Trophoblast cell (in vitro differentiated cells and primary cell): ENCODE measurements around the gene USP6NL.

Experiments
- DNase-seq, 2 donors: peaks; one replicate each; pipeline ENCODE4 v3.0.0-alpha.2; 2016
- H2AFZ ChIP-seq: 2 replicates; pipeline ENCODE4 v1.6.1; 2013; ENCODE audit warnings: low read length, moderate library complexity, mild to moderate bottlenecking; ENCODE audit not compliant: insufficient read depth, poor library complexity
- H2AK5ac ChIP-seq: 2 replicates; pipeline ENCODE4 v1.6.1; 2013; ENCODE audit warnings: mild to moderate bottlenecking, low read length
- H2BK120ac ChIP-seq: 2 replicates; pipeline ENCODE4 v1.6.1; 2013; ENCODE audit warnings: low read length, mild to moderate bottlenecking, moderate library complexity; ENCODE audit not compliant: insufficient read depth, poor library complexity
- H2BK12ac ChIP-seq: 2 replicates; pipeline ENCODE4 v1.6.1; 2013; ENCODE audit warnings: mild to moderate bottlenecking, low read length, moderate library complexity
- H2BK5ac ChIP-seq: 2 replicates; pipeline ENCODE4 v1.6.1; 2013; ENCODE audit warnings: low read length, low read depth, moderate library complexity, mild to moderate bottlenecking; ENCODE audit not compliant: poor library complexity
- H3K14ac ChIP-seq: 2 replicates; pipeline ENCODE4 v1.6.1; 2013; ENCODE audit warnings: mild to moderate bottlenecking, low read length
- H3K18ac ChIP-seq: 2 replicates; pipeline ENCODE4 v1.6.1; 2013; ENCODE audit warnings: mild to moderate bottlenecking, low read length
- H3K23ac ChIP-seq: 2 replicates; pipeline ENCODE4 v1.6.1; 2013; ENCODE audit warnings: low read length
- H3K27ac ChIP-seq: 2 replicates; pipeline ENCODE4 v1.5.1; 2013; ENCODE audit warnings: low read depth, mild to moderate bottlenecking, inconsistent platforms, low read length, moderate library complexity
- H3K27me3 ChIP-seq: 2 replicates; pipeline ENCODE4 v1.6.1; 2013; ENCODE audit warnings: inconsistent platforms, mild to moderate bottlenecking, low read length, moderate library complexity; ENCODE audit not compliant: insufficient read depth
- H3K36me3 ChIP-seq, 2 experiments: 1 replicate in 1 of 2; 2 replicates in 1 of 2; pipeline ENCODE4 v1.6.1; 2013; ENCODE audit warnings: low read length in 2 of 2, mild to moderate bottlenecking in 2 of 2, moderate library complexity in 1 of 2; ENCODE audit not compliant: insufficient read depth in 2 of 2, control insufficient read depth in 1 of 2
- H3K4ac ChIP-seq: 2 replicates; pipeline ENCODE4 v1.6.1; 2013; ENCODE audit warnings: low read depth, mild to moderate bottlenecking, low read length, moderate library complexity
- H3K4me1 ChIP-seq, 2 experiments: 1 replicate in 1 of 2; 2 replicates in 1 of 2; pipeline ENCODE4 v1.6.1; 2013; ENCODE audit warnings: low read length in 2 of 2, mild to moderate bottlenecking in 2 of 2, moderate library complexity in 1 of 2; ENCODE audit not compliant: insufficient read depth in 2 of 2, control insufficient read depth in 1 of 2
- H3K4me2 ChIP-seq: 2 replicates; pipeline ENCODE4 v1.6.1; 2013; ENCODE audit warnings: inconsistent platforms, mild to moderate bottlenecking, low read length, moderate library complexity
- H3K4me3 ChIP-seq: 2 replicates; pipeline ENCODE4 v1.5.1; 2013; ENCODE audit warnings: mild to moderate bottlenecking, low read depth, low read length, inconsistent platforms
- H3K79me1 ChIP-seq: one replicate; pipeline ENCODE4 v1.6.1; 2013; ENCODE audit warnings: low read length
- H3K79me2 ChIP-seq: 2 replicates; pipeline ENCODE4 v1.6.1; 2013; ENCODE audit warnings: low read length, mild to moderate bottlenecking; ENCODE audit not compliant: control insufficient read depth, insufficient read depth, poor library complexity
- H3K9ac ChIP-seq: 2 replicates; pipeline ENCODE4 v1.6.1; 2013; ENCODE audit warnings: mild to moderate bottlenecking, low read length
- H3K9me3 ChIP-seq: 2 replicates; pipeline ENCODE4 v1.6.1; 2013; ENCODE audit warnings: low read depth, mild to moderate bottlenecking, control low read depth, inconsistent platforms, low read length; ENCODE audit not compliant: insufficient read depth
- H4K12ac ChIP-seq: 2 replicates; pipeline ENCODE4 v1.6.1; 2013; ENCODE audit warnings: low read depth, mild to moderate bottlenecking, low read length, moderate library complexity
- H4K8ac ChIP-seq: 2 replicates; pipeline ENCODE4 v1.6.1; 2013; ENCODE audit warnings: low read depth, mild to moderate bottlenecking, low read length, moderate library complexity
- H4K91ac ChIP-seq: one replicate; pipeline ENCODE4 v1.6.1; 2013; ENCODE audit warnings: low read depth, mild to moderate bottlenecking, low read length, moderate library complexity
- WGBS: extraction: QIAGEN DNeasy Blood & Tissue Kit; methylation state at CpG from one replicate; pipeline ENCODE4 v1.1.7; 2013; ENCODE audit warnings: missing lambda C conversion rate; ENCODE audit not compliant: insufficient read length, insufficient coverage; ENCODE audit errors: extremely low coverage; 5-methylcytosine and 5-hydroxymethylcytosine counted together

The USP6NL gene

GRCh38 chr10:11510281-11510680 is 101.2 kb downstream of the USP6NL start:
- H3K36me3 ChIP-seq = peaks cover 1 to 2% of the 10 kb centered on the region in 2 experiments
- no peak for DNase-seq
- no peak overlapping the region for H4K12ac ChIP-seq
- H2BK12ac ChIP-seq = no peak overlapping the region
- no peak overlapping the region for H3K27ac ChIP-seq
- H2BK120ac ChIP-seq = no peak overlapping the region
- H4K8ac ChIP-seq = no peak overlapping the region
- no peak overlapping the region for H2BK5ac ChIP-seq
- no peak overlapping the region for H3K14ac ChIP-seq
- H3K79me1 ChIP-seq = no peaks in the 10 kb centered on the region
- no peak overlapping the region for H3K18ac ChIP-seq
- no CpG with 5 or more reads among the region's 5 CpGs for WGBS
- no peaks in the 10 kb centered on the region for H3K27me3 ChIP-seq
- H3K4me2 ChIP-seq = no peak overlapping the region
- no peak overlapping the region for H3K9ac ChIP-seq
- H2AFZ ChIP-seq = no peak overlapping the region
- no peak overlapping the region for H3K23ac ChIP-seq
- H3K4me1 ChIP-seq = peaks cover 0 to 2% of the 10 kb centered on the region in 2 experiments
- H3K9me3 ChIP-seq = no peaks in the 10 kb centered on the region
- H4K91ac ChIP-seq = no peak overlapping the region
- no peak overlapping the region for H3K4ac ChIP-seq
- H2AK5ac ChIP-seq = no peak overlapping the region
- no peak overlapping the region for H3K4me3 ChIP-seq
- no peaks in the 10 kb centered on the region for H3K79me2 ChIP-seq

DNA sequence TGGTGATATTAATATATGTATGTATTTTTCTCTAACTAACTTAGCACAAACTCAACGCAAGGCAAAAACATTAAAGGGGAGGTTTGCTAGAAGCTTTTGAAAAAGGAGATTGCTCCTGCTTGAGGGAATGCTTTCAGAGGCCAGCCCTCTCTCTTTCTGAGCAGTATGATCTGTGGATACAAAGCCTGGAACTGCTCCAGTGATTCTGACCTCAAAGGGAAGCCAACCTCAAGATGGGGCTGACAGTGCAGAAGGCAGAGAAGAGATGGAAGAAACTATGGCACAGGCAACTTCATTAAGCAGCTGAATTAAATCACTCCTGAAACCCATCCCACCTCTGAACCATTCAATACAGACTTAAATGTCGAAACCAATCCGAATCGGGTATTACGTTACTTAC is 102.4 kb downstream of the USP6NL start:
- DNase-seq = no peak

GRCh38 chr10:11506247-11506789 is 105.1 kb downstream of the USP6NL start:
- no peak overlapping the region for H2BK12ac ChIP-seq
- H3K27ac ChIP-seq = no peak overlapping the region
- H3K4me2 ChIP-seq = no peak overlapping the region
- no peaks in the 10 kb centered on the region for H3K79me1 ChIP-seq
- H3K4me3 ChIP-seq = no peak overlapping the region
- H3K4ac ChIP-seq = no peak overlapping the region
- peaks cover 0 to 2% of the 10 kb centered on the region in 2 experiments for H3K4me1 ChIP-seq
- no peak overlapping the region for H3K23ac ChIP-seq
- H4K12ac ChIP-seq = no peak overlapping the region
- H3K9ac ChIP-seq = no peak overlapping the region
- no peak overlapping the region for H2BK5ac ChIP-seq
- no peak for DNase-seq
- no peak overlapping the region for H2BK120ac ChIP-seq
- no peaks in the 10 kb centered on the region for H3K79me2 ChIP-seq
- H3K36me3 ChIP-seq = peaks cover 0 to 1% of the 10 kb centered on the region in 2 experiments
- H3K14ac ChIP-seq = no peak overlapping the region
- no peaks in the 10 kb centered on the region for H3K9me3 ChIP-seq
- no CpG with 5 or more reads among the region's 3 CpGs for WGBS
- H3K18ac ChIP-seq = no peak overlapping the region
- no peaks in the 10 kb centered on the region for H3K27me3 ChIP-seq
- H2AK5ac ChIP-seq = no peak overlapping the region
- H4K8ac ChIP-seq = no peak overlapping the region
- H2AFZ ChIP-seq = no peak overlapping the region
- H4K91ac ChIP-seq = no peak overlapping the region

More for the DNA sequence above, 102.4 kb downstream of the USP6NL start:
- Histone ChIP-seq H2BK5ac (no peak overlapping the region), H4K91ac (no peak overlapping the region), H4K12ac (no peak overlapping the region), H2AK5ac (no peak overlapping the region), H3K4me3 (no peak overlapping the region), H3K36me3 (peaks cover 1 to 2% of the 10 kb centered on the region in 2 experiments), H3K14ac (no peak overlapping the region), H2AFZ (no peak overlapping the region), H3K4me2 (no peak overlapping the region), H3K23ac (no peak overlapping the region), H3K18ac (no peak overlapping the region), H2BK12ac (no peak overlapping the region), H3K4ac (no peak overlapping the region), H3K9ac (no peak overlapping the region), H3K9me3 (no peaks in the 10 kb centered on the region), H3K4me1 (peaks cover 0 to 2% of the 10 kb centered on the region in 2 experiments), H3K79me1 (no peaks in the 10 kb centered on the region), H2BK120ac (no peak overlapping the region), H3K79me2 (no peaks in the 10 kb centered on the region), H3K27ac (no peak overlapping the region), H3K27me3 (no peaks in the 10 kb centered on the region), H4K8ac (no peak overlapping the region)
- WGBS = no CpG with 5 or more reads among the region's 5 CpGs

DNA sequence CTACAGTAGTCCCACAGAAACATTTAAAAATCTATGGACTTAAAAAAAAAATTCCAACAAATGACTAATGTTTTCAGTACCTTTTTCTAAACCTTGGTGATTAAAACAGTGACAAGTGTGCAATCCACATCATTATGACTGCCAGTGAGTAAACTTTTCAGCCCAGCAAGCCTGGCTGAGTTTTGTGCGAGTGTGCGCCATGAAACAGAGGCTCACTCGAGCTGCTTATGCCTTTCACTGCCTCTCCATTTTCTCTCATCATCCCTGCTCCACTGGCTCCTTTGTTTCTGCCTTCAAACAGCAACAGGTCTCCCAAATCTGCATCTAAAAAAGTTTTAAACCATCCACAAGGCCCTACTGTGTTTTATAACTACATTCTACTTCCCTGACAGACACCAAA is 105.8 kb downstream of the USP6NL start:
- Histone ChIP-seq H2BK12ac (no peak overlapping the region), H3K4me3 (no peak overlapping the region), H2BK120ac (no peak overlapping the region), H2BK5ac (no peak overlapping the region), H2AK5ac (no peak overlapping the region), H3K14ac (no peak overlapping the region), H4K8ac (no peak overlapping the region), H3K27me3 (no peaks in the 10 kb centered on the region), H4K91ac (no peak overlapping the region), H3K9me3 (no peaks in the 10 kb centered on the region), H3K4me2 (no peak overlapping the region), H4K12ac (no peak overlapping the region), H3K18ac (no peak overlapping the region), H3K9ac (no peak overlapping the region), H2AFZ (no peak overlapping the region), H3K23ac (no peak overlapping the region), H3K4me1 (peaks cover 0 to under 1% of the 10 kb centered on the region in 2 experiments), H3K4ac (no peak overlapping the region), H3K36me3 (peaks cover 0 to 1% of the 10 kb centered on the region in 2 experiments), H3K27ac (no peak overlapping the region), H3K79me2 (no peaks in the 10 kb centered on the region), H3K79me1 (no peaks in the 10 kb centered on the region)
- no CpG with 5 or more reads among the region's 3 CpGs for WGBS
- no peak for DNase-seq
